Skeletal muscle tissue (tissue), 4 donors: Measurements from ENCODE around the gene TTC14. TPM values are rescaled to one million over a fixed set of nuclear protein-coding genes. Genes with fewer than 3 reads are reported as not detected.
"Not testable (repeated sequence)": the region's sequence is repeated elsewhere in the genome, so short reads cannot be mapped to it uniquely, and the experiment has no call there.

Source experiments
- H3K27ac ChIP-seq: one replicate; pipeline ENCODE4 v1.7.0; 2013; ENCODE audit warnings: mild to moderate bottlenecking, low read depth, low read length, inconsistent platforms
- H3K27me3 ChIP-seq, 3 donors: one replicate each; pipeline ENCODE4 v1.7.0; 2013; ENCODE audit warnings: low read length in 3 of 3; ENCODE audit not compliant: control insufficient read depth in 3 of 3, insufficient read depth in 3 of 3
- H3K36me3 ChIP-seq, 3 donors: one replicate each; pipeline ENCODE4 v1.7.0; 2013; ENCODE audit warnings: low read length in 3 of 3; ENCODE audit not compliant: control insufficient read depth in 3 of 3, insufficient read depth in 3 of 3
- H3K4me1 ChIP-seq, 3 donors: one replicate each; pipeline ENCODE4 v1.7.0; 2013; ENCODE audit warnings: low read length in 3 of 3, mild to moderate bottlenecking in 3 of 3; ENCODE audit not compliant: control insufficient read depth in 3 of 3, insufficient read depth in 3 of 3
- H3K4me3 ChIP-seq, 3 donors: one replicate each; pipeline ENCODE4 v1.7.0; 2013; ENCODE audit warnings: low read length in 3 of 3
- H3K9ac ChIP-seq, 3 donors: one replicate each; pipeline ENCODE4 v1.7.0; 2013; ENCODE audit warnings: low read length in 3 of 3, mild to moderate bottlenecking in 3 of 3, moderate library complexity in 2 of 3, low read depth in 1 of 3
- H3K9me3 ChIP-seq, 3 donors: one replicate each; pipeline ENCODE4 v1.7.0; 2013; ENCODE audit warnings: low read length in 3 of 3; ENCODE audit not compliant: control insufficient read depth in 3 of 3
- total RNA-seq: library from RNA; depleted of rRNA; stranded (reverse); fragments of >200 nt; gene quantifications from one replicate; pipeline ENCODE4 v1.2.3, GENCODE V29; 2014
- donor health status: Osteomylitis.

TTC14 gene
- total RNA-seq, 1 donor from 2014 or later, result 15.1 TPM

DNA sequence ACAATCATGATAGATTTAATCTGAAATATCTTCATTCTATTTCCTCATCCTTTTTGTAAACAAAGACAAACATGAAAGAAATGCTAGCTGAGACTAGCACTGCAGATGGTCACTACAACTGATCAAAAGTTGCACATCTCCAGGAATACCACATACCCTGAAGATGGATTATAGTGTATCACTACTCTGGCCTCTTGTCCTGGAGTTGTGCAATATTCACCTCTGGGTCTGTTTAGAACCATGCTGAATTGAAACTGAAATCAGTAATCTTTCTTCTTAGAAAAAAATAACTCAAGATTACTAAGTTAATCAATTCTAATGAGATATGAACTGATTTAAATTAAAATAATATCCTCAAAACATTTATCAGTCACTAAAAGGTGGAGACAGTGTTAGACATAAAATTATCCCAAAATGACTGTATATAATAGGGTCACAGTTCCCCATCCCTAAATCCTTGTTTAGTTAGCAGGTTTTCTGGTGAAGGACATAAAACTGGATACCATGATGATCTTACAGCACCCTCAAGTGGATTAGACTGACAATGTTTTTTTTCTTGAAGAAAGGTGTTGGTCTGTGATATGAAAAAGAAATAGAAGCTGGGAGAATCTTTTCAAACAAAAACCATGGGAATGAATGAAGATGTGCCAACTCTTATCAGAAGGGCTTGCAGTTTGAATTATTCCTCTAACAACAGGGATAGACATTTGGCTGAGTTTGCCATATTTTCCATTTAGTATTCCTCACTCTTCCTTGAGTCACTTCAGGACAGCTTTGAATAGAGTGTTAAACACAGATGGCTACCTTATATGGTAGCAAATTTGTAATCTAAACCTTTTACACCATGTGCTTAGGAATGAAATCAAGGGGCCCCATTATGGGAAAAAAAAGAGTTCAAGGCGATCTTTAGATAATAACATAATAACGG lies 7.1 kb upstream of the TTC14 start:
- Histone ChIP-seq H3K36me3 (no peaks in the 10 kb centered on the region), H3K9me3 (no peaks in the 10 kb centered on the region), H3K4me1 (no peaks in the 10 kb centered on the region)

DNA sequence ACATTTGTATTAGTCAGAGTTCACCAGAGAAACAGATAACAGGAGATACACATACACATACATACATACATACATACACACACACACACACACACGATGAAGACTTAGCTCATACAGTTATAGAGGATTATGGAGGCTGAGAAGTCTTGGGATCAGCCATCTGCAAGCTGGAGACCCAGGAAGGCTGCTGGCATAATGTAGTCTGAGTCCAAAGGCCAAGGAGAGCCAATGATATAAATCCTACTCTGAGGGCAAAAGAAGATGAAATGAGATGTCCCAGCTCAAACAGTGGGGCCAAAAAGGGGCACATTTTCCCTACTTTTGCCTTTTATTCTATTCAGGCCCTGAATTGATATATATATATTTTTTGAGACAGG lies 6.4 kb upstream of the TTC14 start:
- H3K9ac ChIP-seq, result no peak overlapping the region
- no peaks in the 10 kb centered on the region for H3K9me3 ChIP-seq
- no peaks in the 10 kb centered on the region for H3K4me1 ChIP-seq
- H3K27ac ChIP-seq, result no peak overlapping the region
- peaks cover 0 to 4% (median 3%) of the 10 kb centered on the region in 3 donors for H3K27me3 ChIP-seq
- H3K4me3 ChIP-seq, result no peak overlapping the region
- H3K36me3 ChIP-seq, result no peaks in the 10 kb centered on the region

More for the DNA sequence above, 7.1 kb upstream of the TTC14 start:
- no peak overlapping the region for H3K4me3 ChIP-seq
- H3K27me3 ChIP-seq, result peaks cover 0 to 4% (median 3%) of the 10 kb centered on the region in 3 donors
- no peak overlapping the region for H3K27ac ChIP-seq
- H3K9ac ChIP-seq, result no peak overlapping the region

DNA sequence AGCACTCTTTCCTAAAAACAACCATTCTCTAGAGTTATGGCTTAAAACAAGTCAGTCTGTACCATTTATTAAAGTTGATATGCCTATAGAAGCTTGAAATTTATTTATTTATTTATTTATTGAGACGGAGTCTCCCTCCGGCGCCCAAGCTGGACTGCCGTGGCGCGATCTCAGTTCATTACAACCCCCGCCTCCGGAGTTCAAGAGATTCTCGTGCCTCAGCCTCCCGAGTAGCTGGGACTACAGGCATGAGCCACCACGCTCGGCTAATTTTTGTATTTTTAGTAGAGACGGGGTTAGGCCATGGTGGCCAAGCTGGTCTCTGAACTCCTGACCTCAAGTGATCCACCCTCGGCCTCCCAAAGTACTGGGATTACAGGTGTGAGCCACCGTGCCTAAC lies 1.5 kb upstream of the TTC14 start:
- H3K4me3 ChIP-seq, result no peak overlapping the region

DNA sequence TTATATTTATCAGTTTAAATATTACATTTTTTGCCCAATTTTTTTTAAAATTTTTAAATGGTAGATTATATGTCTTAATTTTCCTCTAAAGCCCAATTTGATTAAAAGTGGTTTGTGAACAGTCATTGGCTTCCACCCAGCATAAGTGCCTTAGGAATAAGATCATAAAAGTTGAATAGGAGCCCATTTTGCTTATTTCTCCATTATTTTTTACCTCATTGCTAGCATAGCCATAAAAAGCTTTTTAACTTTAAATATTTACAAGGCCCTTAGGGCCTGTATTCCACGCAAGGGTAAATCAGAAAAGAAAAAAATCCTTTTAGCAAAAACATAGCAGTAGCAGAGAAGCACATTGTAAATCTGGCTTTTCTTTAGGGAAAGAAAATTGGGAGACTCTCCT lies 9.0 kb downstream of the TTC14 start:
- H3K27ac ChIP-seq, result no peak overlapping the region
- H3K36me3 ChIP-seq, result peaks cover 23 to 59% (median 44%) of the 10 kb centered on the region in 3 donors
- H3K27me3 ChIP-seq, result no peaks in the 10 kb centered on the region
- H3K9ac ChIP-seq, result no peak overlapping the region
- no peaks in the 10 kb centered on the region for H3K9me3 ChIP-seq
- no peak overlapping the region for H3K4me3 ChIP-seq
- H3K4me1 ChIP-seq, result no peaks in the 10 kb centered on the region

More for the DNA sequence above, 1.5 kb upstream of the TTC14 start:
- Histone ChIP-seq H3K9ac (no peak overlapping the region), H3K36me3 (peaks cover 3 to 11% (median 7%) of the 10 kb centered on the region in 3 donors), H3K9me3 (no peaks in the 10 kb centered on the region), H3K27me3 (peaks cover 0 to 3% (median 2%) of the 10 kb centered on the region in 3 donors), H3K27ac (no peak overlapping the region), H3K4me1 (peaks cover 5 to 12% (median 7%) of the 10 kb centered on the region in 3 donors)

DNA sequence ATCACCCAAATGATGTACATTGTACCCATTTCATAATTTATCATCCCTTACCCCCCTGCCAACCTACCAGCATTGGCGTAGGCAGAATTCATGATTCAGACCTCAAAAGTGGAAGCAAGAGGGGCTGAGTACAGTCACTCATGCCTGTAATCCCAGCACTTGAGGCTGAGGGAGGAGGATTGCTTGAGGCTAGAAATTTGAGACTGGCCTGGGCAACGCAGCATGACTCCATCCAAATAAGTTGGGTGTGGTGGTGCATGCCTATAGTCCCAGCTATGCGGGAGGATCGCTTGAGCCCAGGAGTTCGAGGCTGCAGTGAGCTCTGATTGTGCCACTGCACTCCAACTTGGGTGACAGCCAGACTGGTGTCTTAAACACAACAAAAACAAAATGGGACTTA lies 10.4 kb downstream of the TTC14 start:
- H3K27me3 ChIP-seq, result no peaks in the 10 kb centered on the region
- H3K9ac ChIP-seq, result no peak overlapping the region
- no peak overlapping the region for H3K27ac ChIP-seq
- peaks cover 23 to 46% (median 33%) of the 10 kb centered on the region in 3 donors for H3K36me3 ChIP-seq
- no peaks in the 10 kb centered on the region for H3K9me3 ChIP-seq
- H3K4me1 ChIP-seq, result no peaks in the 10 kb centered on the region
- no peak overlapping the region for H3K4me3 ChIP-seq

DNA sequence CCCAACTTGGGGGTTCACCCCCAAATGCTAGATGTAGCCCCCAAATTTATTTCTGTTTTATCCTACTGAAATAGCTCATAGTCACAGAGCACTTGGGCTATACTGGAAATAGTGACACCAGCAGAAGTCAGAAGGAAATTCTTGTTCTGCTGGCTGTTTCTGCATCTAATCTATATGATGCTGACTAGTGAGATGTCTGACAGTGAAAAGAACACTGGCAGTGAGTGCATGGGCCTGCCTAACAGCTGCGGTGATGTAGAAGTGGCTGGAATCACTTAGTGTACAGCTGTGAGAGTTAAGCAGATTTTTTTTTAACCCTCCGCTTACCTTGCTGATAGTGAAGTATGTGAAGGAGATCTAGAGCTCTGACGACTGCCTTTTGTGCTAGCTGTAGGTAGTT lies 14.0 kb downstream of the TTC14 start:
- Histone ChIP-seq H3K27me3 (no peaks in the 10 kb centered on the region), H3K27ac (no peak overlapping the region), H3K9me3 (no peaks in the 10 kb centered on the region), H3K36me3 (peaks cover 9 to 18% (median 15%) of the 10 kb centered on the region in 3 donors), H3K4me1 (no peaks in the 10 kb centered on the region), H3K9ac (no peak overlapping the region), H3K4me3 (no peak overlapping the region)

DNA sequence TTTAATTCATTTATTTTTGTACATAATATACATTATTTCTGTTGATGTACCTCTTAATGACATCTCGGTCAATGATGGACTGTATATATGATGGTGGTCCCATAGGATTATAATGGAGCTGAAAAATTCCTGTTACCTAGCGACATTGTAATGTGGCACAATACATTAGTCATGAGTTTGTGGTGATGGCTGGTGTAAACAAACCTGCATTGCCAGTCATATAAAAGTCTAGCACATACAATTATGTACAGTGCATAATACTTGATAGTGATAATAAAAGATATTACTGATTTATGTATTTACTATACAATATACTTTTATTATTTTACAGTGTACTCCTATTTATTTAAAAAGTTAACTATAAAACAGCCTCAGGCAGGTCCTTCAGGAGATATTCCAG lies 15.1 kb downstream of the TTC14 start:
- Histone ChIP-seq H3K36me3 (peaks cover 6 to 11% (median 7%) of the 10 kb centered on the region in 3 donors), H3K4me3 (no peak overlapping the region), H3K9me3 (no peaks in the 10 kb centered on the region), H3K4me1 (no peaks in the 10 kb centered on the region), H3K27me3 (no peaks in the 10 kb centered on the region), H3K27ac (no peak overlapping the region), H3K9ac (no peak overlapping the region)

DNA sequence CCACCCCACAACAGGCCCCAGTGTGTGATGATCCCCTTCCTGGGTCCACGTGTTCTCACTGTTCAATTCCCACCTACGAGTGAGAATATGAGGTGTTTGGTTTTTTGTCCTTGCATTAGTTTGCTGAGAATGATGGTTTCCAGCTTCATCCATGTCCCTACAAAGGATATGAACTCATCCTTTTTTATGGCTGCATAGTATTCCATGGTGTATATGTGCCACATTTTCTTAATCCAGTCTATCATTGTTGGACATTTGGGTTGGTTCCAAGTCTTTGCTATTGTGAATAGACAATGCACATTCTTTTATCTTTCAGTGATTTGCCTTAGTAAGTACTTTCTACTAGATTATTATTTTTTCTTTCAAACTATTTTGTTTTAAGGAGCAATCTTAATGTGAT lies 16.6 kb downstream of the TTC14 start:
- not testable (repeated sequence) for H3K27ac ChIP-seq, H3K27me3 ChIP-seq, H3K9ac ChIP-seq, H3K4me1 ChIP-seq, H3K4me3 ChIP-seq, H3K36me3 ChIP-seq, H3K9me3 ChIP-seq

DNA sequence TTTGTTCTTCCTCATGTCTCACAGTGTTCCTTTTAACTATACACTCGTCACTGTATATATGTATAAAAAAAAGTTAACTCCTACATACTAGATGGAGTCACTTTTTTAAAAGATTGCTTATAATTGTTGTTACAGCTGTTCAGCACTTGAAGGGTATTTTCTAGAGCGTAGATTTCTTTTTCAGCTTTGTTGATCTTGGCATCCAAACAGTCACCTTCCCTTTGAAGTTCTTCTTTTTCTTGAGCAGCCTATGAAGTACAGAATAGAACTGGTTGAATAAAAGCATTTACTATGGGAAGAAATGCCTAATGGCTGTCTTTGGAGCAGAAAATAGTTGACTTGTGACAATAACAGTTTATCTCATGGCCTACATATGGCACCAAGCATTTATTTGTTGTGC lies 17.8 kb downstream of the TTC14 start:
- H3K9me3 ChIP-seq, result no peaks in the 10 kb centered on the region
- H3K4me3 ChIP-seq, result no peak overlapping the region
- no peak overlapping the region for H3K9ac ChIP-seq
- no peaks in the 10 kb centered on the region for H3K4me1 ChIP-seq
- no peaks in the 10 kb centered on the region for H3K27me3 ChIP-seq
- H3K36me3 ChIP-seq, result no peaks in the 10 kb centered on the region
- H3K27ac ChIP-seq, result no peak overlapping the region

DNA sequence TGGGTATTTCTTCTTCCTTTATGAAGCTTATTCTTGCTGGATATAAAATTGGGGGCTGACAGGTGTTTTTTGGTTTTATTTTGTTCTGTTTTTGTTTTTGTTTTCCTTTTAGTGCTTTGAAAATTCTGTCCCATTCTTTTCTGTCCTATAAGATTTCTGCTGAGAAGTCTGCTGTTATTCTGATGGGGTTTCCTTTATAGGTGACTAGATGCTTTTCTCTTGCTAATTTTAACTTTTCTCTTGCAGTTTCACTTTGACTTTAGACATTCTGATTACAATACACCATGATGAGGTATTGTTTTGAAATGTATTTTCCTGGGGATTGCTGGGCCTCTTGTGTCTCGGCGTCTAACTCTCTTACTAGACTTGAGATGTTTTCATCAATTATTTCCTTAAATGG lies 22.8 kb downstream of the TTC14 start:
- no peak overlapping the region for H3K9ac ChIP-seq
- no peak overlapping the region for H3K4me3 ChIP-seq
- no peaks in the 10 kb centered on the region for H3K4me1 ChIP-seq
- H3K27ac ChIP-seq, result no peak overlapping the region
- peaks cover 0 to 7% (median 4%) of the 10 kb centered on the region in 3 donors for H3K36me3 ChIP-seq
- no peaks in the 10 kb centered on the region for H3K27me3 ChIP-seq
- no peaks in the 10 kb centered on the region for H3K9me3 ChIP-seq
